ENCODE measurements around the gene RPL31.

Gene RPL31

DNA sequence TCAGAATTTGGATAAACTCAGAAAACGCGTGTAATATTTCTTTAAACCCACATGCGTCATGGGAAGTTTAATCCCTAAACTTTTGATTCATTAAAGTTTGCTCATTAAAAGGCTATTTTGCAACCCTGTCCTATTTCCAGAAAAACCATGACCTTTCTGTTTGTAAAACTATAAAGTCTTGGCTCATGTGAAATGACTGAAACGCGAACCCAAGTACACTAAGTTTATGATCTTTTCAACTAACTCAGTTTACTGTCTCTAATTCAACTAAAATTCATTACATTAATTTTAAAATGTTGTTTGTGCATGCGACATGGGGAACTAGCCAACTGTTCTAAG lies 3.9 kb upstream of the RPL31 start:
- DNase-seq = no peak

DNA sequence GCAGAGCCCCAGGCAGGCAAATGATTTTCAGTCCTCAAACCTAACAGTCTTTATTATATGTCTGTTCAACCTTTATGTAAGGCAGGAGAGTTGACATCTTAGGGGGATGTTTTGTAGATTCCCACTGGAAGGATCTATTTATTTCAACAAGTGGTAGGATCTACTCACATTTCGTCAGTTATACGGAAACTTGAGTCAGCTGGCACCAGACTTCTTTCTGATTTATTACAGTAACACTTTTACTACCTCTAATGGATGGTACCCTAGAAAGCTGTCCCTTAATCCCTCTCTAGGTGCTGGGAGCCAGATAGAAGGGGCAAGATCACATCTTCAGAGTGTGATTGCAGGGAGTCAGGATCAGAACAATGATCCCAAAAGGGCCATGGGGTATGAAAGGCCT lies 2.1 kb upstream of the RPL31 start:
- no peak for DNase-seq

DNA sequence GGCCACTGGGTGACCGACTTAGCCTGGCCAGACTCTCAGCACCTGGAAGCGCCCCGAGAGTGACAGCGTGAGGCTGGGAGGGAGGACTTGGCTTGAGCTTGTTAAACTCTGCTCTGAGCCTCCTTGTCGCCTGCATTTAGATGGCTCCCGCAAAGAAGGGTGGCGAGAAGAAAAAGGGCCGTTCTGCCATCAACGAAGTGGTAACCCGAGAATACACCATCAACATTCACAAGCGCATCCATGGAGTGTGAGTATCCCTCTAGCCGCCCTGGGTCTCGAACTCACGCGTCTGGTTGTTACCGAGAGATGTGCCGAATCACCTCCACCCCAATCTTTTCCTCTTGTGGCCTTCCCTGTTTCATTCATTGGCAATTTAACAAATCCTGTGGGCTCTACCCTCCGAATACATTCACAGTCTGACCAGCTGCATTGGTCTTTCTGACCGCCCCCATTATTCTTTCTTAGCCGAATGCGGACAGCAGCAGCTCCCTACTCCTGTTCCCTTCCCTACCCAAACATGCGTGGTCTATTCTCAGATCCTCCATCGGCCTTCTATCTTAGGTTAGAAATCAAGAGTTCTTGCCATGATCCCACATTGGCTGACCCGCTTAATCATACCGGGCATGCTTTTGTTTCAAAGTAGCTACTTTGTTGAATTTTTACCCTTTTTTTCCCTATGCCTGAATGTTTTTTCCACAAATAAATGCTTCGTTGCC lies 631 bp downstream of the RPL31 start:
- no peak for DNase-seq

- no peak for DNase-seq
These were observed 1.2 kb downstream of the RPL31 start for GRCh38 chr2:101003278-101003775.

GRCh38 chr2:101004620-101005325 lies 2.7 kb downstream of the RPL31 start:
- DNase-seq = no peak

DNA sequence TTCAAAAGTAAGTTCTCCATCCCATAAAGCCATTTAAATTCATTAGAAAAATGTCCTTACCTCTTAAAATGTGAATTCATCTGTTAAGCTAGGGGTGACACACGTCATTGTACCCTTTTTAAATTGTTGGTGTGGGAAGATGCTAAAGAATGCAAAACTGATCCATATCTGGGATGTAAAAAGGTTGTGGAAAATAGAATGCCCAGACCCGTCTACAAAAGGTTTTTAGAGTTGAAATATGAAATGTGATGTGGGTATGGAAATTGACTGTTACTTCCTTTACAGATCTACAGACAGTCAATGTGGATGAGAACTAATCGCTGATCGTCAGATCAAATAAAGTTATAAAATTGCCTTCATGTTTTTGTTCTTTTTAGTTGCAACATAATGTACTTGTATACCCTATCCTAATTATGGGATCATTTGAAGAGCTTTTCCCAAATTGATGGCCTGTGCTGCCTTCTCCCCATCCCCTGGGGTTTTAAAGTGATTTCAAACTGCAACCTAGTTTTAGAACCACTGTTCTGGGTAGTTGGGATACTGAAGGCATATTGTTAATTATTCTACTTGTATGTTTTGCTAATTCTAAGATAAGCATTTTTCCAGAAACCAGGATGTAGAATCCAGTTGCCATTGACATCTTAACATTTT lies 4.1 kb downstream of the RPL31 start:
- DNase-seq = no peak

DNA sequence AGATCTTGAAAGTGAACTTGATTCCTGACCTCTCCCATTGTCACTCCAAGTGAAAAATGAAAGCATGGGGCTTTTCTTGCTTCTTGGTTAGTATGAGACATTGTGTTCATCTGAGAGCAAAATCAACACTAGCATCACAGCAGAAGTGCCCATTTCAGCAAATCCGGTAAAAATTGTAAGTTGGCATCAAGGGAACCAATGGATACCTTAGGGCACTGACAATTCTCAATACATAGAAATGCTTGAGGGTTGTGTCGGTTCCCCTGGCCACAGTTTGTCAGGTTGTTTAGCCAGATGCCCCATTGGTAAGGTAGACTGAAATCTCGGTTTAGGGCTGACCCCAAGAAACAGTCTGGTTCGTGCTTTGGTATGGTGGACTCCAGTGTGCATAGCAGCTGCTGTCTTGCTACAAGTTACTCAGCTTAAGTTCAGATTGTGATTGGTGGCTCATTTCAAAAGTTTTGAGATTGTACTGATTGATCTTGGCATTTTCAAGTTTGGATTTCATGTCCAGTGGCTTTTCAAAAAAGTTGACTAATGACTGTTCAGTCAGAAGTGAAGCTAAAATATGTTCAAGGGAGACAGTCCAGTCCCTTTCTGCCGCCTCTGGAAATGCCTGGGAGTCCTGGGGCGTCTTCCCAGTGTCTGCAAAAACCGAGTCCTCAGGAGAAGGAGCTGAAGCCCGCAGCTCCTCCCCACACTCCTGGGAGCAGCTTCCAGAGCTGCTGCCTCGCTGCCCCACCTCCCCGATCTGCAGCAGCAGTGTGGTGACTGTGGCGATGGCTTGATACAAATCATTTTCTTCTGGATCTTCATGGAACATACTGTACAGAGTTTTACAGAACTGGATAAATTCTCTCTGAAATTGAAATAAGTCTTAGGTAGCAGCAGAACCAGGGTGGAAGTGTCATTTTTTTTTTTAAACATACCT lies 5.6 kb downstream of the RPL31 start:
- no peak for DNase-seq

DNA sequence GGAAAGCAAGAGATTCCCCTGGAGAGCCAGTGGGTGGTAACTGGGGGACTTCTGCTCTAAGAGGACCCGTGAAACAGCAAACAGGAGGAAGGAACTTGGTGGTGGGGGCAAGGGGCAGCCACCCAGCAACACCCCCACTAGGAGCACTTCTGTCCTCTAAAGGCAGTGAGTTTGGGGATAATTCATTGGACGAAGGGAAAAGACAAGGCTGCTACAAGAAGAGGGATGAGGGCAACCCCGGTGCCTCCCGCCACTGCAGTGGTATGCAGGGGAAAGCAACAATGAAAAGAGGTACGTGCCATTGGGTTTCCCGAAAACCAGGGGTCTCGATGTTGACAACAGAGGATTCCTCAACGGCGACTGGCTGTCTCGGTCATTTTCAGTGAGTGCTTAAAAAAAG lies 9.1 kb downstream of the RPL31 start:
- DNase-seq = no peak

- no peak for DNase-seq
These were observed 10.1 kb downstream of the RPL31 start for GRCh38 chr2:101012054-101012705.

DNA sequence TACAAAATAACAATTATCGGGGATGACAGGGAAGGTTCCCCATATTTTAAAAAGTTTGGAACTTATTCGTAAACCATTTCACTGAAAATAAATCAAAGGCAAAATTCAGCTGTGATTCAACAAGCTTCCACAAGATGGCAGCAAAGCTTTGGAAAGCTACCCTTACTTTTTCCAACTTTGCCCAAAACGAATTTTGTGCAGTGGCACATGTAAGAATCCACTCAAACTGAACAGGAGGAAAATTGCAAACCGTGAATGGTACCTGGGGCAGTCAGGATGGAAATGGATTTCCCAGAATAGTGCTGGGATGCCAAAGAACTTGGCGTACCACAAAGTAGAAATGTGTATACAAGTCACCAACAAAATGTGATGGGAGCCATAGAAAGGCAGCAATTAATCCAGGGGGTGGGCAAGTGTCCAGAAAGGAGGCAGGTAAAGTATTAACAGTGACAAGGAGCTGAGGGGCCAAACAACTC lies 10.7 kb downstream of the RPL31 start:
- no peak for DNase-seq

DNA sequence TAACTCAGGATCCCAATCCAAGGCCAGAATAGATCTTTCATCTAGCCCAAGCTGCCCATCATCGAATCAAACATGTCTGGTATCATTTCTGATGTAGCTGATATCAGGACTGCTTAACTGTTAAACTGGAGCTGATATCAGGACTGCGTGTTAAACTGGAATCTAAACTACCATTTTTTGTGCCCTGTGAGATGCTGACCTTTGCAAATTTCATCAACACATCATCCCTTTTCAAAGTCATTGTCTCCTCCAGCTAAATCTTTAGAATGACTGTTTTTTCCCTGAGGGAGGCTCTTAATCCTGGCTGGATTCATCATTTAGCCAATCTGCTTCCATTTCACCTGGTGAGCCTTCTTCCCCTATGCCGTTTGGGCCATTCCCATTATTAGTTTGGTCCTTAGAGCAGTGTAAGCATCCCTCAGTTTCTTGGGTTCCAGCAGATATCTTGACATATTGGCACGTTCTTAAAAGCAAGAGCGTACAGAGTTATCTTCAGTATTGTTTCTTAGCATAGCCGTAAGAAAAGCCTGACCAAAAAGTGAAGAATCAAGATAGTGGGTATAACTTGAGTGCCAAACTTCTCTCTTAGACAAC lies 12.3 kb downstream of the RPL31 start:
- DNase-seq = no peak

- no peak for DNase-seq
These were observed 15.3 kb downstream of the RPL31 start for GRCh38 chr2:101017371-101017770.

DNA sequence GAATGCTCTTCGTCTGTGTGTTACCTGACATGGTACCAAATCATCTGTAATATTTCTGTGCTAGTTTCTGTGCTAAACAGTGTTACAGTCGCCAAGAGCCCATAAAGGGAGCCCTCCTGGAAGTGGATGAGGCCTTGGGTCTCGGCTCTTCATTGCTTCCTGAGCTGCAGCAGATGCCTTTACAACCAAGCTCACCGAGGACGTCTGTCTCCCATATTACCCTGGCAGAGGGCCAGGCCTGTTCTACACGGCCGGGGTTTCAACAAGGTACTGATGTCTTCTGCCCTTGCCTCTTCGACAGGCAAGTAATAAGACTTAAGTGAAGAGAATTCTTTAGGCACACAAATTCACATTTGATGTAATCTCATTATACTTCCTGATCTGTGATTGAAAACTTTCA lies 16.8 kb downstream of the RPL31 start:
- no peak for DNase-seq

- DNase-seq = no peak
These were observed 20.1 kb downstream of the RPL31 start for GRCh38 chr2:101022221-101022620.

GRCh38 chr2:101023327-101024107 lies 21.4 kb downstream of the RPL31 start:
- no peak for DNase-seq

- no peak for DNase-seq
These were observed 23.5 kb downstream of the RPL31 start for GRCh38 chr2:101025561-101025960.

GRCh38 chr2:101026253-101026701 lies 24.2 kb downstream of the RPL31 start:
- DNase-seq = no peak

- DNase-seq = no peak
These were observed 24.9 kb downstream of the RPL31 start for GRCh38 chr2:101026923-101027469.

DNA sequence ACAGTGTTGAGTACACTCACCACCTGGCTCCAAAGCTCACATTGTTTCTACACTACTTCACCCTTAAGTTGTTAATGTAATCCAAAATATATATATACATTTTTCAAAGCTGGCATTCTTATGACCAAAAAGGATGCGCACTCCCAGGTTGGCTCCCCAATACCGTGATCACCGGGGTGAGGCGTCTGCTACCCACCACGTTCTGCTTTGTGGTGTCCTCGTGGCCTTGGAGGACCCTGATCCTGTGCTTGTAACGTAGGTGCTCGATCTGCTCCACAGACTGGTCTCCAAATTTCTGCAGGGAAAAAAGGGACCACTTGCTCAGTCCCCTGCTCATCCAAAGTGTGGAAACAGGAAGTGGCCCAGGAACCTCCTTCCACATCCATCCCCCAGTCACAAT lies 25.8 kb downstream of the RPL31 start:
- no peak for DNase-seq

DNA sequence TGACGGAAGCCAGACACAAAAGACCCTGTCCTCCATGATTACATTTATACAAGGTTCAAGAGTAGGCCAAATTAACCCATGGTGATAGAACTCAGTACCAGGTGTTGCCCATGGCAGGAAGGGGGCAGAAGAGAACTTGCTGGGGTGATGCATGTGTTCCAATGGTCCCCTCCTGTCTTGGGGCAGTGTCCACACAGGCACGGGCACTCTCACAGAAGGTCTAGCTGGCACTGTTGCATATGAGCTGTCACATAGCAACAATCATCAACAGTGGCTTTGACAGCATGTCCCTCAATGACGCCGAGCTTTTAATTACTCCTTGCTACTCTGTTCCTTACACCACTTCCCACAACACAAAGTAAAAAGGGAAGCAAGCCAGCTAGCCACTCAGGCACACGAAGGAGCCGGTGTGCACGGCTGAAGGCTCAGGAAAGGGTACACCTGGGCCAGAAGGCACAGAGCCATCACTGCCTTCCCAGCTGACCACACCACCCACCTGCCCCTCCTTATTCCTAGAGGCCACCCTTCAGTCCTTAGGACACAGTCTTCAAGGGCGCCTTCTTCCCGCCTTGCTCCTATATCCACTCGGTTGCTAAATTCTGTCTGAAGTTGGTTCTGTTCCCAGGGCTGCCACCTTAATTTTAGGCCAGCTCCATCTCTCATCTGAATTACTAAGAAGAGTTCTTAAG lies 28.9 kb downstream of the RPL31 start:
- no peak for DNase-seq
